ENCODE results near the gene ITGB8. TPM values are rescaled to one million over a fixed set of nuclear protein-coding genes. Genes with fewer than 3 reads are reported as not detected.
"Not testable (repeated sequence)": the region's sequence is repeated elsewhere in the genome, so short reads cannot be mapped to it uniquely, and the experiment has no call there.

The ITGB8 gene
- total and polyA plus RNA-seq, 12 donors: 1.1 to 16.4 (median 6.3) TPM

DNA sequence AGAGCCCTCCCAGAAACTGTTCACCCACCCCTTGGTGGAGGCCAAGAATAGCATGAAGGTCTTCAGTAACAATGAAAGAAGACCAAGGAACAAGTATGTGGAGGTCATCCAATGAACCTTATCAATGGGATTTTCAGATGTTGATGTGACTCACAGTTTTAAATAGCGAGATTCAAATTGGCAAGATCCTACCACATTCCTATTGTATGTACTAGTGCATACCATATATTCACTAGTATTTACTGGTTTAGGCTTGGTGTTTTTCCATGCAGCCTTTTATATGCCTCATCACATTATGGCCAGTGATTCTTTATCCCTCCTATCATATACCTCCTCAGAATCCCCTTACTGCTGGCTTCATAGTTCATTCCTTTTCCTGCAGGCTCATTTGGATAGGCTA, 54.4 kb downstream of the ITGB8 start:
- 36 to 48% (median 41%) methylated on average over 1 of the region's 1 CpG for WGBS, 4 donors
- Histone ChIP-seq H3K9me3 (replicated peaks in 1 of 3) (no peaks in the 10 kb centered on the region), H3K27ac (no peak overlapping the region), H3K4me1 (replicated peaks in 1 of 2) (no peaks in the 10 kb centered on the region), H3K4me3 (no peak overlapping the region), H3K27me3 (no peaks in the 10 kb centered on the region), H3K36me3 (replicated peaks in 1 of 2) (peaks cover 0 to 7% of the 10 kb centered on the region in 2 donors)
- TF ChIP-seq POLR2A (IDR thresholded peaks at IDR 0.05): no peak
- TF ChIP-seq, protein P1, sequence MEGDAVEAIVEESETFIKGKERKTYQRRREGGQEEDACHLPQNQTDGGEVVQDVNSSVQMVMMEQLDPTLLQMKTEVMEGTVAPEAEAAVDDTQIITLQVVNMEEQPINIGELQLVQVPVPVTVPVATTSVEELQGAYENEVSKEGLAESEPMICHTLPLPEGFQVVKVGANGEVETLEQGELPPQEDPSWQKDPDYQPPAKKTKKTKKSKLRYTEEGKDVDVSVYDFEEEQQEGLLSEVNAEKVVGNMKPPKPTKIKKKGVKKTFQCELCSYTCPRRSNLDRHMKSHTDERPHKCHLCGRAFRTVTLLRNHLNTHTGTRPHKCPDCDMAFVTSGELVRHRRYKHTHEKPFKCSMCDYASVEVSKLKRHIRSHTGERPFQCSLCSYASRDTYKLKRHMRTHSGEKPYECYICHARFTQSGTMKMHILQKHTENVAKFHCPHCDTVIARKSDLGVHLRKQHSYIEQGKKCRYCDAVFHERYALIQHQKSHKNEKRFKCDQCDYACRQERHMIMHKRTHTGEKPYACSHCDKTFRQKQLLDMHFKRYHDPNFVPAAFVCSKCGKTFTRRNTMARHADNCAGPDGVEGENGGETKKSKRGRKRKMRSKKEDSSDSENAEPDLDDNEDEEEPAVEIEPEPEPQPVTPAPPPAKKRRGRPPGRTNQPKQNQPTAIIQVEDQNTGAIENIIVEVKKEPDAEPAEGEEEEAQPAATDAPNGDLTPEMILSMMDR (IDR thresholded peaks at IDR 0.05): no peak
- no peak for DNase-seq
- intact Hi-C loops (cut with DNase I): no loop called here

DNA sequence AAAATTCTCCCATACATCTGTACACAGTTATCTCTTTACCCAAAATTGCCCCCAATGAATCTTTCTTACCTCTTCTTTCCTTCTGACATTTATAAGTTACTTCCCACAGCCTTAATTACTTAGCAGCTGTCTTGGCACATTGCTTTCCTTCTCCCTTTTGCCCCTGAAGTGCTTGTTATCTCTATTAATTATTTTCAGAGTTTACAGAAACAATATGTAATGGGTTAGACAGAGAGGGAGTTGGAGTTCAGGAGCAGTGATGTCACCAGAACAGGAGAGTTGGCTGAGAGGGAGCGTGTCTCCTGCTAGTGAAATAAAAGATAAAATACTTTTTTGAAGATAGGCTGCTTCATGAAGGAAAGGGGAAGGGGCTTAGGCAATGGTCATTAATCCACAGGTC, 57.4 kb downstream of the ITGB8 start:
- DNase-seq: no peak
- Histone ChIP-seq H3K27ac (no peak overlapping the region), H3K4me3 (no peak overlapping the region), H3K9me3 (replicated peaks in 1 of 3) (no peaks in the 10 kb centered on the region), H3K36me3 (replicated peaks in 1 of 2) (no peaks in the 10 kb centered on the region), H3K4me1 (replicated peaks in 1 of 2) (no peaks in the 10 kb centered on the region), H3K27me3 (no peaks in the 10 kb centered on the region)
- TF ChIP-seq POLR2A (IDR thresholded peaks at IDR 0.05): no peak
- TF ChIP-seq, protein P1 (IDR thresholded peaks at IDR 0.05): no peak
- 84 to 91% (median 88%) methylated on average over 1 of the region's 1 CpG for WGBS, 4 donors
- intact Hi-C loops (cut with DNase I): no loop called here

DNA sequence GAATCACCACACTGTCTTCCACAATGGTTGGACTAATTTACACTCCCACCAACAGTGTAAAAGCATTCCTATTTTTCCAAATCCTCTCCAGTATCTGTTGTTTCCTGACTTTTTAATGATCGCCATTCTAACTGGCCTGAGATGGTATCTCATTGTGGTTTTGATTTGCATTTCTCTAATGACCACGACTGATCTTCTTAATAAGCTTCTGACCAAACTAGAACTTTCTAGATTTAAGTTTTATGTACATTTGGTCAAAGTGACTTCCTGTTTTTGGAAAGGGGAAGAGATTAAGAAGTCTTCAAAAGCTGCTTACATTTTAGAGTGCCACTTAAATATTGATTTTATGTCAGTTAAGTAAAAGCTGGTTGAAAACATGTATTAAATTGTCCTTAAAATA, 58.5 kb downstream of the ITGB8 start:
- H3K36me3 ChIP-seq (replicated peaks in 1 of 2); H3K9me3 ChIP-seq (replicated peaks in 1 of 3); H3K4me1 ChIP-seq (replicated peaks in 1 of 2); H3K27ac ChIP-seq; intact Hi-C loops (cut with DNase I); H3K27me3 ChIP-seq; DNase-seq; H3K4me3 ChIP-seq: not testable (repeated sequence)
- WGBS, 4 donors: 71 to 86% (median 80%) methylated on average over 2 of the region's 2 CpGs

DNA sequence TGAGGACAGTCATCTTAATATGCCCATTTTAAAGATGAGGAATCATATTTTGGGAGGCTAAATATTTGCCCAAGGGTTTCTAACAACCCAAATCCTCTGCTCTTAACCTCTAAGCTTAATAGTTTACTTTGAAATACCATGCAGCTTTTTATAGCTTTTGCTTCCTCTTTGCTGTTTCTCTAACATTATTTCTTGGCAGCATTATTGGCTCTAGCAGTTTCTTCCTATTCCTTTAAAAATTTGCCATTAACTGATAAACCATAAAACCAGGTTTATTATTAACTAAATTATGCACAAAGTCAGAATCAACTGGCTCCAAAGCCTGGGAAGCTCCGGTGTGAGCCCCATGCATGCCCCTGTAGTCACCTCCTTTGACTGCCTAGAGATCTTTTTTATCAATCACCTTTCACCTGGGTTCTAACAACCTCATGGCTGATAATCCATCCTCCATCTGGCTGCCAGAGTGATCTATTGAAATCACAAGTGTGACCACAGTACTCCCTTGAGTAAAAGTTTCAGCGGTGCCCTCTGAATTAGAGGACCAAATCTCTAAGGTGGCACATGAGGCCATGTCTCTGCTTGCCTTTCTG, 62.4 kb downstream of the ITGB8 start:
- TF ChIP-seq POLR2A (IDR thresholded peaks at IDR 0.05): no peak
- TF ChIP-seq, protein P1 (IDR thresholded peaks at IDR 0.05): no peak
- Histone ChIP-seq H3K4me1 (replicated peaks in 1 of 2) (no peaks in the 10 kb centered on the region), H3K27ac (no peak overlapping the region), H3K9me3 (replicated peaks in 1 of 3) (no peaks in the 10 kb centered on the region), H3K27me3 (no peaks in the 10 kb centered on the region), H3K4me3 (no peak overlapping the region), H3K36me3 (replicated peaks in 1 of 2) (no peaks in the 10 kb centered on the region)
- no peak for DNase-seq
- WGBS, 4 donors: 67 to 86% (median 84%) methylated on average over 2 of the region's 2 CpGs
- intact Hi-C loops (cut with DNase I): no loop called here

DNA sequence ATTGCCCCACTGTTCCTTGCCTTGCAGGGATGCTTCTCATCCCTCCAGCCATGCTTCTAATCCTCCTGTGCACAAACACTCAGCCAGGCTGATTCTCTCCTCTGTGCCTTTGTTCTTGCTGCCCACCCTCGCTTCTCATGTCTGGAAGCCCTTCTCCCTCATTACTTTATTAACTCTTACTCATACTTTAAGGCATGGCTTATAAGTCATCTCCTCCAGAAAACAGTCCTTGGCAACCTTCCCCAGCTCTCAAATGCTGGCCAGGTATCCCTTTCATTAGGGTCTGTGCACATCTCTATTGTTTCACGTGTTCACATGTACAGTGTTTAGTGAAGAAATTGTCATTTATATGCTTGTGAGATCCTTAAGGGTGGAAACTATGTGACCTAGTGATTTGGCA, 62.9 kb downstream of the ITGB8 start:
- TF ChIP-seq, protein P1 (IDR thresholded peaks at IDR 0.05): no peak
- TF ChIP-seq POLR2A (IDR thresholded peaks at IDR 0.05): no peak
- DNase-seq: no peak
- H3K4me1 ChIP-seq (replicated peaks in 1 of 2): no peaks in the 10 kb centered on the region
- H3K27ac ChIP-seq: no peak overlapping the region
- intact Hi-C loops (cut with DNase I): no loop called here
- no peaks in the 10 kb centered on the region for H3K9me3 ChIP-seq (replicated peaks in 1 of 3)
- WGBS, 4 donors: 87 to 99% (median 94%) methylated on average over 2 of the region's 2 CpGs
- H3K27me3 ChIP-seq: no peaks in the 10 kb centered on the region
- H3K4me3 ChIP-seq: no peak overlapping the region
- no peaks in the 10 kb centered on the region for H3K36me3 ChIP-seq (replicated peaks in 1 of 2)
